HG03521 (cell line): Measurements from ENCODE around the gene APOLD1.
"Not testable (repeated sequence)": the region's sequence is repeated elsewhere in the genome, so short reads cannot be mapped to it uniquely, and the experiment has no call there.

Source experiments
- ATAC-seq: cut with Tn5 transposase; IDR thresholded peaks from one replicate; pipeline ENCODE4 v1.9.1; 2021; ENCODE audit warnings: mild to moderate bottlenecking, moderate library complexity; ENCODE audit not compliant: unreplicated experiment

Gene APOLD1, protein sequence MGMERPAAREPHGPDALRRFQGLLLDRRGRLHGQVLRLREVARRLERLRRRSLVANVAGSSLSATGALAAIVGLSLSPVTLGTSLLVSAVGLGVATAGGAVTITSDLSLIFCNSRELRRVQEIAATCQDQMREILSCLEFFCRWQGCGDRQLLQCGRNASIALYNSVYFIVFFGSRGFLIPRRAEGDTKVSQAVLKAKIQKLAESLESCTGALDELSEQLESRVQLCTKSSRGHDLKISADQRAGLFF

GRCh38 chr12:12784911-12785814 is at the start of gene APOLD1:
Gene APOLD1, plus strand, starts transcription at chr12:12785659. Its CDS starts 33 bp downstream, at chr12:12785692.
- ATAC-seq: no peak

- peak; percentile 58 for ATAC-seq
Measured at GRCh38 chr12:12736759-12737676, 48.4 kb upstream of the APOLD1 start.

DNA sequence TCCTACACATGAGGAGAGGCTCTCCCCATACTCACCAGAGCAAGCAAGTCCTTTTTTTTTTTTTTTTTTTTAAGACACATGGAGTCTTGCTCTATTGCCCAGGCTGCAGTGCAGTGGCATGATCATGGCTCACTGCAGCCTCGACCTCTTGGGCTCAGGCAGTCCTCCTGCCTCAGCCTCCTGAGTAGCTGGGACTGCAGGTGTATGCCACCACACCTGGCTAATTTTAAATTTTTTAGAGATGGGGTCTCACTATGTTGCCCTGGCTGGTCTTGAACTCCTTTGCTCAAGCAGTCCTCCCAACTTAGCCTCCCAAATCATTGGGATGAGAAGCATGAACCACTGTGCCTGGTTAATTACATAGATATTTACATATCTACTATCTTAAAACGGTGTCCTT is 47.3 kb upstream of the APOLD1 start:
- ATAC-seq: not testable (repeated sequence)

GRCh38 chr12:12741660-12742059 is 43.8 kb upstream of the APOLD1 start:
- ATAC-seq: no peak

- no peak for ATAC-seq
Measured at GRCh38 chr12:12744546-12745305, 40.7 kb upstream of the APOLD1 start.

DNA sequence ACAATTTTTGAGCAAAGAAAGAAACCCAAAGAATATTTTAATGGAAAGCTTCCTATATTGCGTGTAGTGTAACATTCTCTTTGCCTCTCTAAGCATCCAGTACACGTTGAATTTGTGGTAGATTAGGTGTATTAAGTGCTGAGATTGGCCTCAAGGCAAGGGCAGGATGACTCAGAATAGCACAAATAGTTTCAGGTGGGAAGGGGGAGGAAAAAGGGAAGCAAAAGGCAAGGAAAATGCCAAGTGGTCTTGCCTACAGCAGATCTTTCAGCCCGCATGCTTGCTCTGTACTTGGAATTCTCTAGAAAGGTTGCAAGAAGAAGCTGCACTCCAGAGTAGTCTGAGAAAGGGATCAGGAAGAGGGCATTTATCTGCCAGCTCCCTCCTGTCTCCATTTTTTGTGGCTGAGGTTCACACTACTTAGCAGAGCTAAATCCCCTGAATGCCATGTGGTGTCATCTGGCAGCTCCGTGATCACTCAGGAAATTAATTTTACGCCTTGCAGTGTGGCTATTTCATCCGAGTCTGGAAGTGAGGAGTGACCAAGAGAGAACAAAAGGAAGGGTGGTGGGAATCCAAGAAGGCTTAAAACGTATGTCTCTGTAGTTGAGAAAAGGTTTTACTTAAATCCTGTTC is 39.8 kb upstream of the APOLD1 start:
- ATAC-seq: no peak

DNA sequence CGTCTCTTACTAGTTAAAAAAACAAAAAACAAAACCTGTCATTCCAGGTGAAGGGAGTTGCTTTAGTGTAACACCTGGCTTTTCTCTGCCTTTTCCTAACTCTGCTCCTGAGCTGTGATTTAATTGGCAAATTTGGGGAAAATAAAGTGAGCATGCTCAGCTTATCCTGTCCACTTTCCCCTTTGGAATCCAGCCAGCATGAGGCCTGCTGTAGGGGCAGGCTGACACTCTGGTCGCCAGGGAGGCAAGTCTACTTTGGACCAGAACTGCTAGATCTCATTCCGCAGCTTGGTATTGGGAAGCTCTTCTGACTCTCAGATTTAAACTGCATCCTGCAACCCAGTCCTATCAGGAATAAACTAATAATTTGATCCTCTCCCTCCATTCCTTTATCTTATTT is 38.2 kb upstream of the APOLD1 start:
- ATAC-seq: no peak

DNA sequence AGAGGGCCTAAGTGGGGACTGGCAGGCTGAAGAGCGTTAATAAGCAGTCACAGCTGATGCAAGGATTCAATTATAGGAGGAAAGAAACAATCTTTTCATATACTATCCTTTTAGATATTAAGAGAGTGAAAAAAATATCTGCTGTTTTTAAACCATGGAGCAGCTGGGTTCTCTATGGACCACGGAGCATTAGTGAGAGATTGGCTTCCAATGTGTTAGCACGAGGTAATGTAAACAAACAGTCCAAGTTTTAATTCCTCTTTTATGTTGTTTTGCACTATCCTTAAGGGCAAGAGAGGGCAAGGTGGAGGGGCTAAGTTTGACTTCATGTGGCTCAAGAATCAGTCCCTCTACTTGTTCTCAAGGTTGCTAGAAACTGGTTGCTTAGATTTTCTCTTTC is 37.4 kb upstream of the APOLD1 start:
- no peak for ATAC-seq

DNA sequence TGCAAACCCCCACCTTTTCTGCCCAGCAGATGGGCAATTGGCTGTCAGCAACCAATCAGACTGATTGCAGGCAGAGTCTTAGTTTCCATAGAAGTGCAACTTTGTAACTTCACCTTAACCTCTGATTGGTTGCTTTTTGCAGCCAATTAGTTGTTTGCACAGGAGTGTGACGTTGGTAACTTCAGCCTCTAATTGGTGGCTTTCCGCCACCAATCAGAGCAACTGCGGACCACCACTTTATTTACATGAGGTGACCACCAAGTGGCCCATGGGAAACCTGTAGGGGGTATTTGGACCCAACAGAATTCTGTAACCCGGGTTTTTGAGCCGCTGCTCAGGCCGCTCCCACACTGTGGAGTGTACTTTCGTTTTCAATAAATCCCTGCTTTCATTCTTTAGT is 36.0 kb upstream of the APOLD1 start:
- no peak for ATAC-seq

DNA sequence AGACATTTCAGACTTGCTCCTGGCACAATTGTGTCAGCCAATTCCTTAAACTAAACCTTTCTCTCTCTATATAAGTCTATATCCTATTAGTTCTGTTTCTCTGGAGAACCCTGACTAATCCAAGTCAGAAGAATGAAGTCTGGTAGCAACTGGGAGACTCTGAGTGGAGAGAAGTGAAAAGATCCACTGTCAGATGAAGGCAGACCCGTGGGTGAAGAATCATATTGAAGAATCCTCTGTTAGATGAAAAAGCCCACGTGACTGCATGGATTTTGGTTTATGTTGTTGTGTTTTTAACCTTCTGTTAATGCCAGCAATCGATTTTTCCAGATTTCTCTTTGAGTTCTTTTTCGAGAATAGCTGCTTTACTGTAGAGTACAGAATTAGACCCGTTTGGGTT is 29.5 kb upstream of the APOLD1 start:
- no peak for ATAC-seq

DNA sequence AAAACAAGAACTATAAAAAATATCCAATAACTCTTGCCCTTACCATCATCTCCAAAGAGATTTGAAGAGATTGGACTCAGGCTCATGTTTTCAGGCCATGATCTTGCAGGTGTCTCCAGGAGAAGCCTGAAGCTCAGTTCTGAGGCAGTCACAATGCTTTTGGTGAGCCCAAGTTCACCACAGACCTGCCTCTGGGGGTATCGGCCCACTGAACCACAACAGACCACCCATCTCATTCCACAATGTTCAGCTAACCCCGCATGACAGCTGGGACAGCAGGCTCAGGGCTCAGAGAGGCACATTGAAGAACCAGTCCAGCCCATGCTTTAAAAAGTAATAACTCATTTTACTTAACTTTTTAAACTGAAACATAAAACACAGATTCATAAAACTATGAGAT is 28.3 kb upstream of the APOLD1 start:
- no peak for ATAC-seq

GRCh38 chr12:12759234-12759915 is 26.1 kb upstream of the APOLD1 start:
- ATAC-seq: no peak

DNA sequence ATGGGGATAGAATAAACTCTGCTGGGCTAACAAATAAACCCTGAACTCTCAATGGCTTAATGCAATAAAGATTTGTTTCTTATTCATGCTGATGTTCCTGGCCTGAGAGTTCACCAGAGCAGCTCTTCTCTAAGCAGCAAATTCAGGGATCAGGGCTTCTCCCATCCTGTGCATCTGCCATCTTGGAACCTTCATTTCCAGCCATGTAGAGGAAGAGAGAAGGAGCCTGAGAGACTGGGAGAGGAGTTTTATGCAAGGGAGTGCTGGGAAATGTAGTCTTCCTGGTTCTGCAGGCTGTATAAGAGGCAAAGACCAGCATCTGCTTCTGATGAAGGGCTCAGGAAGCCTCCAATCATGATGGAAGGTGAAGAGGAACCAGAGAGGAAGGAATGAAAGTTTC is 20.6 kb upstream of the APOLD1 start:
- ATAC-seq: no peak

DNA sequence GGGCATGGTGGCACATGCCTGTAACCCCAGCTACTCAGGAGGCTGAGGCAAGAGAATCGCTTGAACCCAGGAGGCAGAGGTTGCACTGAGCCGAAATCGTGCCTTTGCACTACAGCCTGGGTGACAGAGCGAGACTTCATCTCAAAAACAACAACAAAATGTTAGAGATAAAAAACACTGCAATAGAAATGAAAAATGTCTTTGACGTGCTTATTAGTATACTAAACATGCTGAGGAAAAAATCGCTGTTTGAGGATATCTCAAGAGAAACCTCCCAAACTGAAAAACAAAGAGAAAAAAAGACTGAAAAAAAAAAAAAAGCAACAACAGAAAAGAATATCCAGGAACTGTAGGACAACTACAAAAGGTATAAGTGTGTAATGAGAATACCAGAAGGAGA is 15.2 kb upstream of the APOLD1 start:
- ATAC-seq: no peak

DNA sequence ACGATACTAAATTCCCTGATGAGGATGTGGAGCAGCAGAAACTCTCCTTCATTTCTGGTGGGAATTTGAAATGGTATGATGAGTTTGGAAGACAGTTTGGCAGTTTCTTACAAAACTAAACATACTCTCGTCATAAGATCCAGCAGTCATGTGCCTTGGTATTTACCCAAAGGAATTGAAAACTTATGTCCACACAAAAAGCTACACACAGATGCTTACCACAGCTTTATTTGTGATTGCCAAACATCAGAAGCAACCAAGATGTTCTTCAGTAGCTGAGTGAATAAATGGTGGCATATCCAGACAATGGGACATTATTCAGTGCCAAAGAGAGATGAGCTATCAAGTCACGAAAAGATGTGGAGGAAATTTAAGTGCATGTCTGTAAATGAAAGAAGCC is 10.7 kb upstream of the APOLD1 start:
- no peak for ATAC-seq

DNA sequence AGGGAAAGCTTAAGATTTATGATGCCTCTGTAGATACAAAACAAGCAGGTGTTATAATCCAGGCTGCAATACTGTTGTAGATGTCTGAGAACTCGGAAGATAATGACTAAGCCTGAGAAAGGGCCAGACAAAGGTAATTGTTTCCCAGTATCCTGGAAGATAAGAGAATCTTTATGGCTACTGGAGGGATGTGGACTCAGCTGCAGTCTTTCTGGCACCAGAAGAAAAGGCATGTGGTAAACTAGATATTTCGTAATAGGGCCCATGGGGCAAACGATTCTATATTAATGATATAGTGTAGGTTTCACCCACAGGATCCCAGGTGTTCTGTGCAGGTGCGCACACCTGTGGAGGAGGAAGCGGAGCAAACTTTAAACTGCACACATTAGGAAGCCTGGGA is 9.2 kb upstream of the APOLD1 start:
- ATAC-seq: no peak

GRCh38 chr12:12777092-12777491 is 8.4 kb upstream of the APOLD1 start:
- no peak for ATAC-seq

DNA sequence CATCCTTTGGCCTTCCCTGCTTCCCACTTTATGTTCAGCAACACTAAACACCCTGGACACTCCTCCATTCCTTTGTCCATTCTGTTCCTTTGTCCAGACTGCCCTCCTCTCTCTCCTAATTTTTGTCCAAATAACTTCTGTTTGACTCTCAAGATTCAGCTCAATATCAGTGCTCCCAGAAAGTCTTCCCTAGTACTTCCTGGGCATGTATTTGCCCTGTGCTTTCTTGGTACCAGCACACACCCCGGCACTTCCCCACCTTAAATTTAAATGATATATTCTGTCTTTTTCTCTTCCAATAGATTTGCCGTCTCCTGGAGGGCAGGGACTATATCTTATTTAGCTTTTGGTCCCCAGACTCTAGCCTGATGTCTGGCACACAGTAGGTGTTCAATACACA is 6.5 kb upstream of the APOLD1 start:
- ATAC-seq: no peak

- no peak for ATAC-seq
Measured at GRCh38 chr12:12779529-12779928, 5.9 kb upstream of the APOLD1 start.

DNA sequence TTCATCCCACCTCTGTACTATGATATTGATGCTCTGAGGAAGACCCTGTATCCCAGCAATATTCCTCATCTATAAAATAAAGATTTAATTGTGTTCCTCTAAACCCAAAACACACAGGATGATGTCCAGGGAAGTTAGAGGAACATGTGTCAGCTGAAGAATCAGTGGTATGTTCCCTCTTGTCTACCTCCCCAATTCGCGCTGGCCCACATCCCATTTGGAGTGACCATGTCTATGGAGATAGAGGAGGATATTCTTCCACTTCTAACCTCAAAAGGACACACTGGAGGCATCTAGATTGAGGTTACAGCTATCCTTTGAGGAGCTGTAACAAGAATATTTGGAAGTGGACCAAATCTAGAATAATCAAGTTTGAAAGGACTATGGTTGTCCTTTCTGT is 1.3 kb upstream of the APOLD1 start:
- no peak for ATAC-seq
